CD4-positive, alpha-beta T cell treated with Interleukin-2 at 100 ng/mL for 4 hours (primary cell): ENCODE measurements around the gene NMBR.
"Not testable (repeated sequence)": the region's sequence is repeated elsewhere in the genome, so short reads cannot be mapped to it uniquely, and the experiment has no call there.

Experiments used
- DNase-seq: peaks from one replicate; pipeline ENCODE4 v3.0.0-alpha.2; 2020; ENCODE audit warnings: low spot score

NMBR gene

DNA sequence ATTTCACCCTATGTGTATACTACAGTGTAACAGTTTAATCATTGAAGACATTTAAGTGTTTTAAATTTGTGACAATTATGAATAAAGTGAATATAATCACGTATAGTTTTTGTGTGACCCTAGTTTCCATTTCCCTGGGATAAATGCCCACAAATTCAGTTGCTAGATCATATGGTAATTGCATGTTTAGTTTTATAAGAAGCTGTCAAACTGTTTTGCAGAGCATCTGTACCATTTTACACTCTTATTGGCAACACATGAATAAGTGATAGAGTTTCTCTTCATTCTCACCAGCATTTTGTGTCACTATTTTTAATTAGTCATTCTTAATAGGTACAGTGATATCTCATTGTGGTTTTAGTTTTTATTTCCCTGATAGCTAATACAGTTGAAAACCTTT is 7.4 kb upstream of the NMBR start:
- DNase-seq = no peak

- DNase-seq = no peak
Observed at GRCh38 chr6:142153196-142153595, 6.3 kb upstream of the NMBR start.

DNA sequence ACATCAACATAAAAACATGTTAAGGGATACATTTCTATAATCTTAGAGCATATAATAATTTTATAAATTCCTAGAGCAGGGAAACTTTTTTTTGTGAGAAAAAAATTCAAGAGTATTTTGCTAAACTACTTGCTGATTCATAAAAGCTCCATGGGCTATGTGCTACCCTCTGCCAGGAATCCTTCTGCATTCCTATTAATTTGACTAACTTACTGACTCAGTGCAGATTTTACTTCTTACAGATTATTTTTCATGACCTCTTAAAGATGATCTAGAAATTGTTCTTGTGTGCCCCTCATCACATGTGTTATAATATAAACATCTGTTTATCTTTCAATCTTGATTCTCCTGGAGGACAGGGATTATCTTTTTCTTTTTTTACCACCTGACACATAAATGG is 5.8 kb upstream of the NMBR start:
- no peak for DNase-seq

GRCh38 chr6:142141531-142141930 is 5.4 kb downstream of the NMBR start:
- not testable (repeated sequence) for DNase-seq

DNA sequence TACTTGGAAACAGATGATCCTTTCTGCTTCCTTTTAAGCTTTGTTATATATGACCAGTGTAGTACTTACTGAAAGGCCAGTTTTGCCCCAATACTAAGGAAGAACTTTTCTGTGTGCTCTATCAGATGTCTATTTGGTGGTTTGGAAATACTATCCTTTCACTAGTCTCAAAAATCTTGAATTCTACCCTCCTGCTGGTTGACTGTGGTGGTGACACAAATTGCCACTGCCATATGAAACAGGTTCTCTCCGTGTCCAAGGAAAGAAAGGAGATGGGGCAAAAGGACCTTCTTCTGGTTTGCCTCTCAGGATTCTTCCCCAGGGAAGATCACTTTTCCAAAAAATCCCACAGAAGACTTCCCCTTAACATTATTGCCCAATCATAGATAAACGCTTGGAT is 8.0 kb downstream of the NMBR start:
- DNase-seq = no peak

GRCh38 chr6:142132625-142133024 is 14.3 kb downstream of the NMBR start, which contains the start of gene GJE1:
GJE1 (plus strand) TSS chr6:142132925; CDS start chr6:142133159, 234 bp downstream.
- no peak for DNase-seq

- no peak for DNase-seq
Observed at GRCh38 chr6:142130814-142131213, 16.1 kb downstream of the NMBR start.

DNA sequence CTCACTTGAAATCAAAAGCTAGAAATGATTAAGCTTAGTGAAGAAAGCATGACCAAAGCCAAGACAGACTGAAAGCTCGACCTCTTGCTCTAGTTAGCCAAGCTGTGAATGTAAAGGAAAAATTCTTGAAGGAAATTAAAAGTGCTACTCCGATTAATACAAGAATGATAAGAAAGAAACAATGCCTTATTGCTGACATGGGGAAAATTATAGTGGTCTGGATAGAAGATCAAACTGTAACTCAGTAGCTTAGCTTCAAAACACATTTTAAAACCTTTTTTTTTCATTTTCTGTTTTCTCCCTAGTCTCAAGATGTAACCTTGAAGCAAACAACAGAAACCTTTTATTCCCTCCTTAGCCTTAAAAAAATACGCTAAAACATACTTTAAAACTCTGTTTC is 25.6 kb downstream of the NMBR start:
- no peak for DNase-seq

DNA sequence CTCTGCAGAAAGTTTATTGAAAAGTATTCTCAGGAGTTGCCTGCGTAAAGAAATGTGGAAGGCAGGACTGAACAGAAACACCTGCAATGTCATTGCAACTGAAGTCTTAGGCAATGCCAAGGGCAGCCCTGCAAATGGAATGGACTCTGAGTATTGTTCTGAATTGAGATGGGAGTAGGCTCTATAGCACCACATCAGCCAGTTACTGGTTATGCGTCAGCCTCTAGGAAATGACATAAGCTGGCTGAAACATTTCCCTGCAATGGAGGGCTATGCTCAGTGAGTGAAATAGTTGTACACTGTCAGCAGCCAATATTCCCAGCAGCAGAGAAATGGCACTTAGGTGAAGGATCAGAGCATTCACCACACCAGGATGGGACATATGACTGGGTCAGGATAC is 28.0 kb downstream of the NMBR start:
- DNase-seq = no peak

GRCh38 chr6:142118328-142118727 is 28.6 kb downstream of the NMBR start:
- no peak for DNase-seq

GRCh38 chr6:142117366-142117765 is 29.6 kb downstream of the NMBR start:
- no peak for DNase-seq

DNA sequence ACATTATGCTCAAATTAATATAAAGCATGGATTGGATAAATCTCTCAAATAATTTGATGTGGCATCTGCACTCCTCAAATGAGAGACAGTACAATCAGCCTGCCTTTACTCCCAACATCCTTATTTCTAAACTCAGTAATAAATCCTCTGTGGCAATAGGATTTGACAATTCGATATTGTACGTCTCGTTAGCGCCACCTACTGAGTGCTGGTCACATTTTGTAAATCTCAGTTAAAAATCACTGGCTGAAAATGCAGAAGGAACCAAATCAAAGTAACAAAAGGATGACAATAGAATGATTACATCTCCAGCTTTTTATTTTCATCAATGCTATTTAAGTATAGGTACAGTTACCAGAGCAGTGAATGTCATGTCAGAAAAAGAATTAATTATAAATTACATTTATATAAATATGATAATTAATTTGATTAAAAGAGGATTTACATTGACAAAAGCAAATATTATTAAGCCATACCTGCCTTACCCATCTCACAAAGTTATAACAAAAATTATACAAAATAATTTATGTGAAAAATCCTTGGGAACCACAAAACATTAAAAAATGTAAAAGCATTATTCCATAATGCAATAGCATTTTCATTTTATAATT is 34.4 kb downstream of the NMBR start:
- peak; percentile 74 for DNase-seq

DNA sequence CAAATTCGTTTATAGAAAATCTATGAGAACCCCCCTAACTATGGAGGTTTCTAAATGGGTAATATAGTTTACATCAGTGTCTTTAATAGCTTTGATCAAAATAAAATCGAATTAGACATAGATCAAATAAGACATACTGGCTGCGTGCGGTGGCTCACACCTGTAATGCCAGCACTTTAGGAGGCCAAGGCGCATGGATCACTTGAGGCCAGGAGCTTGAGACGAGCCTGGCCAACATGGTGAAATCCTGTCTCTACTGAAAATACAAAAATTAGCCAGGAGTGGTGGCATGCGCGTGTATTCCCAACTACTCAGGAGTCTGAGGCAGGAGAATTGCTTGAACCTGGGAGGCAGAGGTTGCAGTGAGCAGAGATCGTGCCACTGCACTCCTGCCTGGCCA is 36.1 kb downstream of the NMBR start:
- not testable (repeated sequence) for DNase-seq

DNA sequence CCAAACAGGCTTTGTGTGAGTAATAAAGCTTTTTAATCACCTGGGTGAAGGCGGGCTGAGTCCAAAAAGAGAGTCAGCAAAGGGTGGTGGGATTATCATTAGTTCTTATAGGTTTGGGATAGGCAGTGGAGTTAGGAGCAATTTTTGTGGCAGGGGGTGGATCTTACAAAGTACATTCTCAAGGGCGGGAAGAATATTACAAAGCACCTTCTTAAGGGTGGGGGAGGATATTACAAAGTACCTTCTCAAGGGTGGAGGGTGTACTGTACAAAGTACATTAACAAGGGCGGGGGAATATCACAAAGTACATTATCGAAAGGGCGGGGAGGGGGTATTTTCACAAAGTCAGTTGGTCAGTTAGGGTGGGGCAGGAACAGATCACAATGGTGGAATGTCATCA is 42.1 kb downstream of the NMBR start:
- DNase-seq = not testable (repeated sequence)

DNA sequence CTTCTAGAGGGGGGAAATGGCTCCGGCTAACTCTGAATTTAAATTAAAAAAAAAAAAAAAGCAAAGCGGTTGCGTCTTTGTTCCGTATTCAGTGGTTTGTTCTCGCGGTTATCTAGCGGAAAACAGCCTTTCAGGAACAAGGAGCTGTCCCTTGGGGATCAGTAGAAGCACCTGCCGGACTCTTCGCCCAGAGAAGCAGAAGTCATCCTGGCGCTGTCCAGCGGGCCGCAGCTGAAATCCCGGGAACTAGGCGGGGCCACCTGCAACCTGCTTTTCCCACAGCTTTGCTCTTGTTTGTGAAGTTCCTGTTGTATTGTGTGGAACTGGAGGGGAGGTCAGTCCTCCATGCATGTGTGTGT is 58.1 kb downstream of the NMBR start:
- no peak for DNase-seq

DNA sequence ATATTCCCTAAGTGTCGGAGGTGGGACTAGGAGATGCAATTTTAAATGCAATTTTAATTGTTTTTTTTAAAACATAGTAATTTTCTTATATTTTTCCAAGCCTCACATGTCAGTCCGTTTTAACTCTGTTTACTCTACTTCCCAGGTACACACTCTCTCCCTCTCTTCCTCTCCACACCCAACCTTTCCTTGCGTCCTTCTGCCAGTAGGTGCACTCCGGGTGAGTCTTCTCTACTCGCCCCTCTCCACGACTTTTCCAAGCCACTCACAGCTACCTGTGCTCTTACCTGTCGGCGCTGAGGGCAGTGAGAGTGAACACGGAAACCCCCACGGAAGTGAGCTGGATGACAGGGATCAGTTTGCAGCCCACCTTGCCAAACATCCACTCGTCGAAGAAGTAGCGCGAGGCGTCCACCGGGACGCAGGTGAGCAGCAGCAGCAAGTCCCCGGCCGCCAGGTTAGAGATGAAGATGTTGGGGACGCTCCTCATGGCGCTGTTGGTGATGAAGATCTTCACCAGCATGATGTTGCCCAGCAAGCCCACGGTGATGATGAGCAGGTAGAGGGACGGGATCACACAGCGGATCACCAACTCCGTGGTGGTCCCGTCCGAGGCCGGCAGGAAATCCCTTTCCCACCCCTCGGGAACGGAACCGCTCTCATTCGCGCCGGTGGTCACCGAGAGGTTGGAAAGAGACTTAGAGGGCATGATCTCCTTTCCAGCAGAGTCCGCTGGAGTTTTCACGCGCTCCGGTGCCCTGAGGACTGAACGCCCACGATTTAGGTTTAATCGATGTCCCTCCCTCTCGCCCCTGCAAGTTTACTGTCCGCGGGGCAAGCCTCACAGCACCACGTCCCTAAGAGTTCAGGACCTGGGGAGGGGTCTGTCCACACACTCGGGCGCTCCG is 58.7 kb downstream of the NMBR start:
- DNase-seq = no peak

DNA sequence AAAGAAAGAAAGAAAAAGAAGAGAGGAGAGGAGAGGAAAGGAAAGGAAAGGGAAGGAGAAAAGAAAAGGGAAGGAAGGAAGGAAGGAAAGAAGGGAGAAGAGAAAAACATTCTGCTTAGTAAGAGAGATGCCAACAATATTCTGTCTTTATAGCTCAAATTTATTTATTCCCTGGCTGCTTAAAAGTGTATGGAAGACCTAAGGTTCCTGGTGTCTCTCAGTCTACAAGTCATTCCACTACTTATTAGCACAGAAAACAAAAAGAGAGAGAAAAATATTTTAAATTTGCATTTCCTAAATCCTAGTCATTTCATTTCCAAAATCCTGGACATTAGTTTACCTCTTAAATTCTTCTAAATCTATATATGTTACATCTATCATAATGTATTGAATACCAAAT is 67.8 kb downstream of the NMBR start:
- no peak for DNase-seq

GRCh38 chr6:142075516-142076101 is 71.3 kb downstream of the NMBR start:
- DNase-seq = peak; percentile 3

DNA sequence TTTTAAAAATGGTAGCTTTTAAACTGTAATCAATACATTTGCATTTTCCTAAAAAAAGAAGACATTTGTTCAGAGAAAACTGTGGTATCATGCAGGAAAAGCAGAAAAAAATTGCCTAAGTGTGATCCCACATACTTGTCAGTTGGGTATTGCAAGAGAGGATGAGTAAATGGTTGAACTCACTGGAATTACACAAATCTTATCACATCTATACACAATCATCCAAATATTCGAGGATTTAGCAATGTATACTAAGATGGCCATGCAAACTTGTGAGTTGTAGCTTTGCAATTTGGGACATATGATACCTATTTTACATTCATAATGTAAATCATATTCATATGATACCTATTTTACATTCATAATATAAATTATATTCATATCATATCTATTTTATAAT is 72.4 kb downstream of the NMBR start:
- DNase-seq = no peak

DNA sequence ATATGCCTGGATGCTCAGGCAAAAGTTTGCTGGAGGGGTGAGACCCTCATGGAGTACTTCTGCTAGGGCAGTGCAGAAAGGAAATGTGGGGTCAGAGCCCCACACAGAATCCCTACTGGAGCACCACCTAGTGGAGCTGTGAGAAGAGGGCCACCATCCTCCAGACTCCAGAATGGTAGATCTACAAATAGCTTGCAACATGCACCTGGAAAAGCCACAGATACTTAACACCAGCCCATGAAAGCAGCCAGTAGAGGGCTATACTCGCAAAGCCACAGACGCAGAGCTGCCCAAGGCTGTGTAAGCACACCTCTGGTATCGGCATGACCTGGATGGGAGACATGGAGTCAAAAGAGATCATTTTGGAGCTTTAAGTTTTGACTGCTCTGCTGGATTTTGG is 74.9 kb downstream of the NMBR start:
- DNase-seq = no peak

- no peak for DNase-seq
Observed at GRCh38 chr6:142068416-142068815, 78.5 kb downstream of the NMBR start.

DNA sequence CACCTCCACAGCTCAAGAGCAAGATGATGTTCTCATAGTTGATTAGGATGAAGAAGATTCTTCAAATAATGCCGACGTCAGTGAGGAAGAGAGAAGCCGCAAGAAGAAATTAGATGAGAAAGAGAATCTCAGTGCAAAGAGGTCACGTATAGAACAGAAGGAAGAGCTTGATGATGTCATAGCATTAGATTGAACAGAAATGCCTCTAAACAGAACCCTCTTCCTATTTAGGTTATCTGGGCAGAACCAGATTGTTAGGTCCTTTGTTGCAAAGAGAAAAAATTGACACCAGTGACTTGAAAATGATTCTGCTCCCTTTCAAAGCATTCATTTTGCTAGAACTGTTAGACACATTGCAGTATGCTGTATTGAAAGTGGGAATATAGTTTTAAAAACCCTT is 84.1 kb downstream of the NMBR start:
- not testable (repeated sequence) for DNase-seq

DNA sequence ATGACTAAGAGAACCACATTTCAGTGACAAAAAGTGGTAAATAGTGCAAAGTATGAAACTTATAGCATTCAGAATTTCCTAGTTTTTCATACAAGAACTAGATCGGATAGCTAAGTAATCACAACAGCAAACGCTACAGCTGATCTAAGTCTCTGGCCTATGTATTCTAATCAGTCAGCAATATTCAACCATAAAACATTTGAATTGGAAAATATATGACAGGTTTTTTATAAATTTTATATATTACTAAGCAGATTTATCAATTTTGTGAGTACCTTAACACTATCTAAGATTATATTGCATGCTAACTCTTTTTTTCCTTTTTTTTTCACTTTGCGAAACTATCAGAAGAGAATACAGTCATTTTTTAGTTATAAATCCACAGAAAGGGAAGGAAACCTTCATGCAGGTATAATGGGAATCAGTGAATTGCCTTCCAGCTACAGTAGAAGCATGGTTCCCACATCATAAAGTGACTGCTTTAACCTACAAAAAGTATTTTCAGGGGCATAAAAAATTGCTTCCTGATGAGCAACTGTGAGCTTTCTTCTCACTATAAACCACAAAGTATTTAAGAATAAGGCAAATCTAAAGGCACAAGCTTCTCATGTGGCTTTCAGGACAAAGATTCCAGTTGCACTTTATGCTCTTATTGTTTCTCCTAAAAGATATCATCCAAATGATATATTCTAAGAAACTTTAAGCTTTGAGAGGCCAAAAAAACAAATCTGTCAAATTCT is 88.2 kb downstream of the NMBR start:
- DNase-seq = no peak
